Erythroblast (primary cell): ENCODE measurements around the gene GRM5.

ENCODE experiments used
- GATA1 ChIP-seq: IDR thresholded peaks from 2 replicates; pipeline ENCODE4 v1.6.1; 2011; ENCODE audit warnings: low read depth, mild to moderate bottlenecking, control low read depth, low read length, moderate library complexity
- POLR2A ChIP-seq: IDR thresholded peaks from 2 replicates; pipeline ENCODE4 v1.6.1; 2011; ENCODE audit warnings: mild to moderate bottlenecking, low read length

- no peak for TF ChIP-seq POLR2A
- no peak for TF ChIP-seq GATA1
Observed at GRCh38 chr11:88583251-88583650, 482.5 kb downstream of the GRM5 start.
